SJSA1 (cell line): ENCODE data around the gene CREBRF. TPM values are rescaled to one million over a fixed set of nuclear protein-coding genes. Genes with fewer than 3 reads are reported as not detected.
"Not testable (repeated sequence)": the region's sequence is repeated elsewhere in the genome, so short reads cannot be mapped to it uniquely, and the experiment has no call there.

ENCODE experiments used
- DNase-seq, 2 experiments: peaks; one replicate each; pipeline ENCODE4 v3.0.0-alpha.2; 2015 to 2020; ENCODE audit warnings: low spot score in 2 of 2, low read depth in 1 of 2
- H3K27ac ChIP-seq: fragments of 250-450 bp; sonication (Bioruptor Pico); 2 replicates; pipeline ENCODE4 v1.5.1; 2020; ENCODE audit warnings: mild to moderate bottlenecking, moderate library complexity
- H3K27me3 ChIP-seq: fragments of 250-450 bp; sonication (Bioruptor Pico); replicated peaks from 2 replicates; pipeline ENCODE4 v1.5.1; 2020; ENCODE audit warnings: mild to moderate bottlenecking, moderate library complexity
- H3K36me3 ChIP-seq: fragments of 250-450 bp; sonication (Bioruptor Pico); 2 replicates; pipeline ENCODE4 v1.5.1; 2020; ENCODE audit warnings: mild to moderate bottlenecking
- H3K4me1 ChIP-seq: fragments of 250-450 bp; sonication (Bioruptor Pico); replicated peaks from 2 replicates; pipeline ENCODE4 v1.6.1; 2021; ENCODE audit warnings: mild to moderate bottlenecking
- H3K4me3 ChIP-seq: fragments of 250-450 bp; sonication (Bioruptor Pico); 2 replicates; pipeline ENCODE4 v1.5.1; 2020; ENCODE audit warnings: mild to moderate bottlenecking
- H3K9me3 ChIP-seq: fragments of 250-450 bp; sonication (Bioruptor Pico); replicated peaks from 2 replicates; pipeline ENCODE4 v1.5.1; 2020; ENCODE audit warnings: mild to moderate bottlenecking
- total RNA-seq: library from RNA; depleted of rRNA; stranded (reverse); fragments of >200 nt; shearing (Covaris generic); gene quantifications from 2 replicates; pipeline ENCODE4 v1.2.3, GENCODE V29; 2014

The CREBRF gene
- total RNA-seq, 1 experiment from 2014 or later: 5.8 TPM

GRCh38 chr5:173020643-173021042 lies 35.5 kb upstream of the CREBRF start:
- Histone ChIP-seq H3K4me3 (no peak overlapping the region), H3K9me3 (no peaks in the 10 kb centered on the region), H3K27me3 (no peaks in the 10 kb centered on the region), H3K36me3 (peaks cover 45% of the 10 kb centered on the region), H3K27ac (no peak overlapping the region), H3K4me1 (peaks cover 11% of the 10 kb centered on the region)
- no peak for DNase-seq

GRCh38 chr5:173025651-173026050 lies 30.5 kb upstream of the CREBRF start:
- DNase-seq: no peak
- Histone ChIP-seq H3K36me3 (peaks cover 39% of the 10 kb centered on the region), H3K4me1 (no peaks in the 10 kb centered on the region), H3K27me3 (no peaks in the 10 kb centered on the region), H3K9me3 (no peaks in the 10 kb centered on the region), H3K27ac (no peak overlapping the region), H3K4me3 (no peak overlapping the region)

- no peaks in the 10 kb centered on the region for H3K27me3 ChIP-seq
- no peaks in the 10 kb centered on the region for H3K9me3 ChIP-seq
These were observed 28.2 kb upstream of the CREBRF start for GRCh38 chr5:173027905-173028304.

GRCh38 chr5:173028811-173029327 lies 27.3 kb upstream of the CREBRF start:
- H3K27ac ChIP-seq: no peak overlapping the region
- no peak for DNase-seq

More at GRCh38 chr5:173027905-173028304, 28.2 kb upstream of the CREBRF start:
- Histone ChIP-seq H3K4me1 (no peaks in the 10 kb centered on the region), H3K27ac (no peak overlapping the region), H3K4me3 (no peak overlapping the region), H3K36me3 (peaks cover 18% of the 10 kb centered on the region)
- DNase-seq: no peak

GRCh38 chr5:173029499-173029921 lies 26.6 kb upstream of the CREBRF start:
- Histone ChIP-seq H3K27me3 (no peaks in the 10 kb centered on the region), H3K27ac (no peak overlapping the region), H3K9me3 (no peaks in the 10 kb centered on the region), H3K4me1 (no peaks in the 10 kb centered on the region), H3K36me3 (peaks cover 18% of the 10 kb centered on the region), H3K4me3 (no peak overlapping the region)
- DNase-seq: no peak

More at GRCh38 chr5:173028811-173029327, 27.3 kb upstream of the CREBRF start:
- no peaks in the 10 kb centered on the region for H3K9me3 ChIP-seq
- H3K4me1 ChIP-seq: no peaks in the 10 kb centered on the region
- no peak overlapping the region for H3K4me3 ChIP-seq
- H3K36me3 ChIP-seq: peaks cover 13% of the 10 kb centered on the region
- H3K27me3 ChIP-seq: no peaks in the 10 kb centered on the region

- H3K9me3 ChIP-seq, H3K27ac ChIP-seq, H3K4me3 ChIP-seq, DNase-seq, H3K27me3 ChIP-seq: not testable (repeated sequence)
- H3K36me3 ChIP-seq: peaks cover 38% of the 10 kb centered on the region
- peaks cover 15% of the 10 kb centered on the region for H3K4me1 ChIP-seq
These were observed 24.1 kb upstream of the CREBRF start for GRCh38 chr5:173032096-173032495.

GRCh38 chr5:173032730-173033129 lies 23.4 kb upstream of the CREBRF start:
- H3K9me3 ChIP-seq: 0 out of 2 replicates have a peak, but pooled peaks cover 2% of the 10 kb centered on the region
- H3K36me3 ChIP-seq: peaks cover 40% of the 10 kb centered on the region
- DNase-seq: no peak
- peaks cover 17% of the 10 kb centered on the region for H3K4me1 ChIP-seq
- no peaks in the 10 kb centered on the region for H3K27me3 ChIP-seq
- no peak overlapping the region for H3K27ac ChIP-seq
- no peak overlapping the region for H3K4me3 ChIP-seq

GRCh38 chr5:173033923-173034322 lies 22.2 kb upstream of the CREBRF start:
- Histone ChIP-seq H3K27ac (no peak overlapping the region), H3K9me3 (0 out of 2 replicates have a peak, but pooled peaks cover 2% of the 10 kb centered on the region), H3K4me3 (no peak overlapping the region), H3K4me1 (peaks cover 17% of the 10 kb centered on the region), H3K27me3 (no peaks in the 10 kb centered on the region), H3K36me3 (peaks cover 38% of the 10 kb centered on the region)
- DNase-seq: no peak

- H3K4me3 ChIP-seq: no peak overlapping the region
- H3K36me3 ChIP-seq: peaks cover 38% of the 10 kb centered on the region
- no peaks in the 10 kb centered on the region for H3K27me3 ChIP-seq
- DNase-seq: no peak
- H3K9me3 ChIP-seq: 0 out of 2 replicates have a peak, but pooled peaks cover 5% of the 10 kb centered on the region
- H3K27ac ChIP-seq: no peak overlapping the region
- peaks cover 17% of the 10 kb centered on the region for H3K4me1 ChIP-seq
These were observed 20.0 kb upstream of the CREBRF start for GRCh38 chr5:173035904-173036707.

GRCh38 chr5:173039188-173039587 lies 17.0 kb upstream of the CREBRF start:
- Histone ChIP-seq H3K27ac (no peak overlapping the region), H3K4me1 (peaks cover 31% of the 10 kb centered on the region), H3K4me3 (no peak overlapping the region), H3K9me3 (0 out of 2 replicates have a peak, but pooled peaks cover 5% of the 10 kb centered on the region), H3K36me3 (peaks cover 33% of the 10 kb centered on the region), H3K27me3 (no peaks in the 10 kb centered on the region)
- DNase-seq: no peak

GRCh38 chr5:173039964-173040363 lies 16.2 kb upstream of the CREBRF start:
- no peak overlapping the region for H3K27ac ChIP-seq
- 0 out of 2 replicates have a peak, but pooled peaks cover 5% of the 10 kb centered on the region for H3K9me3 ChIP-seq
- peaks cover 25% of the 10 kb centered on the region for H3K36me3 ChIP-seq
- no peak for DNase-seq
- H3K27me3 ChIP-seq: no peaks in the 10 kb centered on the region
- no peak overlapping the region for H3K4me3 ChIP-seq
- H3K4me1 ChIP-seq: peaks cover 31% of the 10 kb centered on the region

- H3K27me3 ChIP-seq: no peaks in the 10 kb centered on the region
- DNase-seq: peak in 1 of 2 experiments; percentile 46
- no peak overlapping the region for H3K4me3 ChIP-seq
- 0 out of 2 replicates have a peak, but pooled peaks cover 3% of the 10 kb centered on the region for H3K9me3 ChIP-seq
- peaks cover 15% of the 10 kb centered on the region for H3K4me1 ChIP-seq
- peaks cover 7% of the 10 kb centered on the region; the same call in 1 of the 2 replicates for H3K36me3 ChIP-seq
- H3K27ac ChIP-seq: no peak overlapping the region
These were observed 14.0 kb upstream of the CREBRF start for GRCh38 chr5:173041881-173042762.

GRCh38 chr5:173042763-173043107 lies 13.4 kb upstream of the CREBRF start:
- 0 out of 2 replicates have a peak, but pooled peaks cover 3% of the 10 kb centered on the region for H3K9me3 ChIP-seq
- H3K27me3 ChIP-seq: no peaks in the 10 kb centered on the region
- no peak overlapping the region for H3K4me3 ChIP-seq
- peaks cover 2% of the 10 kb centered on the region; the same call in 1 of the 2 replicates for H3K36me3 ChIP-seq
- H3K27ac ChIP-seq: no peak overlapping the region
- no peak for DNase-seq
- H3K4me1 ChIP-seq: peaks cover 14% of the 10 kb centered on the region
